WI38 (cell line): ENCODE results near the gene UBE2H.
"Not testable (repeated sequence)": the region's sequence is repeated elsewhere in the genome, so short reads cannot be mapped to it uniquely, and the experiment has no call there.

Experiments
- H3K4me3 ChIP-seq: 2 replicates; pipeline ENCODE4 v1.5.1; 2011; ENCODE audit warnings: low read depth, mild to moderate bottlenecking, control low read depth, low read length
- CTCF ChIP-seq: IDR thresholded peaks from 2 replicates; pipeline ENCODE4 v1.5.1; 2012; ENCODE audit warnings: low read depth, mild to moderate bottlenecking, control low read depth, low read length

UBE2H gene

GRCh38 chr7:129872054-129872453 is 80.7 kb downstream of the UBE2H start:
- no peak for TF ChIP-seq CTCF
- no peak overlapping the region for H3K4me3 ChIP-seq

- H3K4me3 ChIP-seq: no peak overlapping the region
- no peak for TF ChIP-seq CTCF
Measured at GRCh38 chr7:129870668-129871067, 82.1 kb downstream of the UBE2H start.

- TF ChIP-seq CTCF: no peak
- no peak overlapping the region for H3K4me3 ChIP-seq
Measured at GRCh38 chr7:129866251-129866650, 86.5 kb downstream of the UBE2H start.

- H3K4me3 ChIP-seq: no peak overlapping the region
- TF ChIP-seq CTCF: no peak
Measured at GRCh38 chr7:129865925-129866201, 86.9 kb downstream of the UBE2H start.

GRCh38 chr7:129865093-129865924 is 87.5 kb downstream of the UBE2H start:
- no peak overlapping the region for H3K4me3 ChIP-seq
- no peak for TF ChIP-seq CTCF

- not testable (repeated sequence) for H3K4me3 ChIP-seq
Measured at GRCh38 chr7:129864676-129865075, 88.1 kb downstream of the UBE2H start.

- TF ChIP-seq CTCF: no peak
- H3K4me3 ChIP-seq: no peak overlapping the region
Measured at GRCh38 chr7:129864042-129864441, 88.7 kb downstream of the UBE2H start.

GRCh38 chr7:129862682-129863081 is 90.1 kb downstream of the UBE2H start:
- TF ChIP-seq CTCF: no peak
- no peak overlapping the region for H3K4me3 ChIP-seq

- H3K4me3 ChIP-seq: not testable (repeated sequence)
Measured at GRCh38 chr7:129860784-129861183, 92.0 kb downstream of the UBE2H start.
